Measurements from ENCODE around the gene PRKAR1A.

- TF ChIP-seq CTCF (IDR thresholded peaks at IDR 0.05) = no peak
- TF ChIP-seq POLR2A (IDR thresholded peaks at IDR 0.05) = no peak
These were observed 6.3 kb upstream of the PRKAR1A start for GRCh38 chr17:68505951-68506350.

Data from stomach (tissue), 4 donors.